Smooth muscle cell (in vitro differentiated cells): ENCODE data around the gene AIF1. TPM values are rescaled to one million over a fixed set of nuclear protein-coding genes. Genes with fewer than 3 reads are reported as not detected.

Source experiments
- DNase-seq: peaks from one replicate; lab custom pipeline; 2025; ENCODE audit not compliant: unreplicated experiment; lab: John Stamatoyannopoulos, UW
- H2AFZ ChIP-seq: fragments of 200-600 bp; sonication (generic); 2 replicates; pipeline ENCODE4 v1.6.0; 2016; ENCODE audit warnings: antibody characterized with exemption, low read depth, mild to moderate bottlenecking
- H3F3A ChIP-seq: fragments of 200-600 bp; sonication (generic); 2 replicates; pipeline ENCODE4 v1.6.0; 2017; ENCODE audit warnings: antibody characterized with exemption, low read depth
- H3K27ac ChIP-seq: fragments of 200-600 bp; sonication (generic); 2 replicates; pipeline ENCODE4 v1.5.1; 2016; ENCODE audit warnings: low read depth, mild to moderate bottlenecking
- H3K27me3 ChIP-seq: fragments of 200-600 bp; sonication (generic); 2 replicates; pipeline ENCODE4 v1.6.1; 2016; ENCODE audit warnings: low read depth, mild to moderate bottlenecking
- H3K36me3 ChIP-seq: fragments of 200-600 bp; sonication (generic); 2 replicates; pipeline ENCODE4 v1.5.1; 2016; ENCODE audit warnings: low read depth
- H3K4me1 ChIP-seq: fragments of 200-600 bp; sonication (generic); 2 replicates; pipeline ENCODE4 v1.5.1; 2016; ENCODE audit warnings: low read depth
- H3K4me2 ChIP-seq: fragments of 200-600 bp; sonication (generic); 2 replicates; pipeline ENCODE4 v1.6.0; 2016; ENCODE audit warnings: mild to moderate bottlenecking
- H3K4me3 ChIP-seq: fragments of 200-600 bp; sonication (generic); 2 replicates; pipeline ENCODE4 v1.5.1; 2016; ENCODE audit warnings: mild to moderate bottlenecking
- H3K79me2 ChIP-seq: fragments of 200-600 bp; sonication (generic); 2 replicates; pipeline ENCODE4 v1.6.0; 2016; ENCODE audit warnings: low read depth, mild to moderate bottlenecking
- H3K9ac ChIP-seq: fragments of 200-600 bp; sonication (generic); 2 replicates; pipeline ENCODE4 v1.6.0; 2016; ENCODE audit warnings: low read depth
- H3K9me3 ChIP-seq: fragments of 200-600 bp; sonication (generic); replicated peaks from 2 replicates; pipeline ENCODE4 v1.5.1; 2016; ENCODE audit warnings: low read depth
- H4K20me1 ChIP-seq: fragments of 200-600 bp; sonication (generic); 2 replicates; pipeline ENCODE4 v1.6.0; 2016; ENCODE audit warnings: low read depth
- WGBS: methylation state at CpG from one replicate; pipeline ENCODE4 v1.1.7; 2016; ENCODE audit warnings: low lambda C conversion rate; 5-methylcytosine and 5-hydroxymethylcytosine counted together
- polyA plus RNA-seq: library from polyadenylated mRNA; unstranded; fragments of >200 nt; fragmentation: Nextera tagmentation; extraction: Ambion mirVana; gene quantifications from 2 replicates; pipeline ENCODE4 v1.2.1, GENCODE V29; 2016
- total RNA-seq: library from RNA; depleted of rRNA; stranded (reverse); fragments of >200 nt; gene quantifications from 2 replicates; pipeline ENCODE4 v1.2.3, GENCODE V29; 2014
- TF ChIP-seq, protein P1 (sequence below): fragments of 200-600 bp; sonication (generic); IDR thresholded peaks from 2 replicates; pipeline ENCODE4 v1.5.1; 2017; ENCODE audit warnings: borderline replicate concordance, mild to moderate bottlenecking, antibody characterized with exemption; ENCODE audit not compliant: insufficient read depth, poor library complexity, severe bottlenecking

The AIF1 gene
- total and polyA plus RNA-seq, 2 experiments from 2014 or later: not detected

DNA sequence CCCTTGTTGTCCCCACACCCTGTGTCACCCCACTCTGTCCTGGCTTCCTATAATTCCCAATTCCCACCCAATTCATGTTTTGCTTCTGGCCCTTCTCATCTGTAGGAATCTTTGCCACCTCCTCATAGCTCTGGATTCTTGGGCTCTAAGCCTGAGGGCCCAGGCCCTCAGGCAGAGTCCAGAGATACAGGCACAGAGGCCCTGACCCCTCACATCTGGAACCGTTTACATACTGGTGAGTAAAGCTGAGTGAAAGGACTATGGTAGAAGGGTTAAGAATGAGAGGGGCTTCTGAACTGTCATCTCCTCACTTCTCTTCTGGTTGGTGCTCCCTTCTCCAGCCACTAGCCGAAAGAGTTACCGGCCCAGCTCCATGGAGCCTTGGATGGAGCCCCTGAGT, 19.1 kb downstream of the AIF1 start:
- TF ChIP-seq, protein P1, sequence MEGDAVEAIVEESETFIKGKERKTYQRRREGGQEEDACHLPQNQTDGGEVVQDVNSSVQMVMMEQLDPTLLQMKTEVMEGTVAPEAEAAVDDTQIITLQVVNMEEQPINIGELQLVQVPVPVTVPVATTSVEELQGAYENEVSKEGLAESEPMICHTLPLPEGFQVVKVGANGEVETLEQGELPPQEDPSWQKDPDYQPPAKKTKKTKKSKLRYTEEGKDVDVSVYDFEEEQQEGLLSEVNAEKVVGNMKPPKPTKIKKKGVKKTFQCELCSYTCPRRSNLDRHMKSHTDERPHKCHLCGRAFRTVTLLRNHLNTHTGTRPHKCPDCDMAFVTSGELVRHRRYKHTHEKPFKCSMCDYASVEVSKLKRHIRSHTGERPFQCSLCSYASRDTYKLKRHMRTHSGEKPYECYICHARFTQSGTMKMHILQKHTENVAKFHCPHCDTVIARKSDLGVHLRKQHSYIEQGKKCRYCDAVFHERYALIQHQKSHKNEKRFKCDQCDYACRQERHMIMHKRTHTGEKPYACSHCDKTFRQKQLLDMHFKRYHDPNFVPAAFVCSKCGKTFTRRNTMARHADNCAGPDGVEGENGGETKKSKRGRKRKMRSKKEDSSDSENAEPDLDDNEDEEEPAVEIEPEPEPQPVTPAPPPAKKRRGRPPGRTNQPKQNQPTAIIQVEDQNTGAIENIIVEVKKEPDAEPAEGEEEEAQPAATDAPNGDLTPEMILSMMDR: no peak
- Histone ChIP-seq H3K4me1 (no peaks in the 10 kb centered on the region), H3K9me3 (no peaks in the 10 kb centered on the region), H3K27me3 (no peaks in the 10 kb centered on the region), H4K20me1 (peaks cover 54% of the 10 kb centered on the region), H3K4me2 (no peak overlapping the region), H3K27ac (peak overlapping the region; percentile 42), H3K36me3 (peaks cover 21% of the 10 kb centered on the region), H3K9ac (no peak overlapping the region), H3K4me3 (no peak overlapping the region), H2AFZ (no peak overlapping the region), H3K79me2 (peaks cover 8% of the 10 kb centered on the region), H3F3A (peaks cover 69% of the 10 kb centered on the region)
- DNase-seq: no peak
- 82% methylated on average over 3 of the region's 3 CpGs for WGBS

DNA sequence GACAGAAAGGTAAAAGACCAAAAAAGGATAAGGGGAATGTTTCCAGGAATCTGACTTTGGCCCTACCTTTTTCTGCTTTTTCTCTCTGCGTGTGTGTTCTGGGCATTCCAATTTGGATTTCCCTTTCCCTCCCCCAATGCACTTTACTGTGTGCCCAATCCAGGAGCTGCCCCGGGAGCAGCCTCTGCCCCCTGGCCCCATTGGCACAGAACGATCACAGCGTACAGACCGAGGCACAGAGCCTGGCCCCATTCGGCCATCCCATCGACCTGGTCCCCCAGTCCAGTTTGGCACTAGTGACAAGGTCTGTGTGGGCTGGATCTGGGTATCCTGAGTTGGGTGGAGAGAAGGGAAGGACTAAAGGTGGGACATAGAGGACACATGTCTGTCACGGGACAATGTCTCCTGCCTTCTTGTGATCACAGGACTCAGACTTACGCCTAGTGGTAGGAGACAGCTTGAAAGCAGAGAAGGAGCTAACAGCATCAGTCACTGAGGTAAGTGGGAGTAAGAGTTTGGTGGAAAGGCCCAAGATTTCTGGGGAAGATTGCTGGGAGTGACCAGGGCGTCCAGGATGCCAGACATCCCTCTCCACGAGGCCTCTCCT, 20.0 kb downstream of the AIF1 start:
- Histone ChIP-seq H3K9ac (no peak overlapping the region), H3K27ac (no peak overlapping the region), H3K4me1 (no peaks in the 10 kb centered on the region), H3K27me3 (no peaks in the 10 kb centered on the region), H3K79me2 (peaks cover 8% of the 10 kb centered on the region), H3K4me2 (no peak overlapping the region), H3K36me3 (peaks cover 21% of the 10 kb centered on the region), H3K9me3 (no peaks in the 10 kb centered on the region), H3K4me3 (no peak overlapping the region), H2AFZ (no peak overlapping the region), H4K20me1 (peaks cover 51% of the 10 kb centered on the region), H3F3A (peaks cover 77% of the 10 kb centered on the region)
- WGBS: 96% methylated on average over 11 of the region's 11 CpGs
- TF ChIP-seq, protein P1: no peak
- DNase-seq: no peak

DNA sequence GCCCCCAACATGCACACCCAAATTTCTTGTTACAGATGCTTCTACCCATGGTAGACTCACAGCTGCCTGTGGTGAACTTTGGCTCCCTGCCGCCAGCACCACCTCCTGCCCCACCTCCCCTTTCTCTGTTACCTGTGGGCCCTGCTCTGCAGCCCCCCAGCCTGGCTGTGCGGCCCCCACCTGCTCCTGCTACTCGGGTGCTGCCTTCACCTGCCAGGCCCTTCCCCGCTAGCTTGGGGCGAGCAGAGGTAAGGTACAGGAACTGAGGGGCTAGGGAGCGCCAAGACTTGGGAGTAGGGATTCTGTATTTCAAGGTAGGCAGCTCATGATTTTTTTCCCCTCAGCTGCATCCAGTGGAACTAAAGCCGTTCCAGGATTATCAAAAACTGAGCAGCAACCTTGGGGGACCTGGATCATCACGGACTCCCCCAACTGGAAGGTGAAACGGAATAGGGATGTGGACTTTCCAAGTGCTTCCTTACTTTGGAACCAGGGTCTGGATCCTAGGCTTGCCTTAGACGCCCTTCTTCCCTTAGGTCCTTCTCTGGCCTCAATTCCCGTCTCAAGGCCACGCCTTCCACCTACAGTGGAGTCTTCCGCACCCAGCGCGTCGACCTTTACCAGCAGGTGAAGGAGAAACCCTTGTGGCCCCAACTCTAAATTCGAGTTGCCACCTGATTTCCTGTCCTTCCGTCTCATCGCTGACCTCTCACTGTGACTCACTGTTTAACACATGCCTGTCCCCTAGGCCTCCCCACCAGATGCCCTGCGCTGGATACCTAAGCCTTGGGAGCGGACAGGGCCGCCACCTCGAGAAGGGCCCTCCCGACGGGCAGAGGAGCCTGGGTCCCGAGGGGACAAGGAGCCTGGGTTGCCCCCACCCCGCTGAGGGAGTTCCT, 21.9 kb downstream of the AIF1 start:
- WGBS: 94% methylated on average over 22 of the region's 27 CpGs
- Histone ChIP-seq H3K9ac (no peak overlapping the region), H3F3A (peaks cover 77% of the 10 kb centered on the region), H3K36me3 (peaks cover 20% of the 10 kb centered on the region), H3K27me3 (no peaks in the 10 kb centered on the region), H3K79me2 (peaks cover 3% of the 10 kb centered on the region), H3K9me3 (no peaks in the 10 kb centered on the region), H4K20me1 (peaks cover 40% of the 10 kb centered on the region), H3K4me2 (no peak overlapping the region), H3K4me1 (no peaks in the 10 kb centered on the region), H3K4me3 (no peak overlapping the region), H3K27ac (no peak overlapping the region), H2AFZ (no peak overlapping the region)
- TF ChIP-seq, protein P1: no peak
- no peak for DNase-seq
